ENCODE data around the gene MEGF9. TPM values are rescaled to one million over a fixed set of nuclear protein-coding genes. Genes with fewer than 3 reads are reported as not detected.
"Not testable (repeated sequence)": the region's sequence is repeated elsewhere in the genome, so short reads cannot be mapped to it uniquely, and the experiment has no call there.

MEGF9 gene
- total RNA-seq, 2 experiments from 2014 or later, result 9.4 to 10.5 TPM

DNA sequence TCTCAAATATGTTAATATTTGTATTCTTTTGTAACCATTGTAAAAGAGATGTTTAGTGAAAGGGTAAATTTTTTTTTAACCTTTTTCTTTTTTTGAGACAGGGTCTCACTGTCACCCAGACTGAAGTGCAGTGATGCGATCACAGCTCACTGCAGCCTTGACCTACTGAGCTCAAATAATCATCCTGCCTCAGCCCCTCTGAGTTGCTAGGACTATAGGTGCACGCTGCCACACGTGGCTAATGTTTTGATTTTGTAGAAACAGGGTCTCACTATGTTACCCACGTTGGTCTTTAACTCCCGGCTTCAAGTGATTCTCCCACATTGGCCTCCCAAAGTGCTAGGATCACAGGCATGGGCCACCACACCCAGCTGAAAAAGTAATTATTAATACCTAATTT lies 76.4 kb downstream of the MEGF9 start:
- Mint-ChIP-seq H3K36me3 (ENCODE audit: low read depth) (peaks cover 16% of the 10 kb centered on the region), H3K4me3 (no peak overlapping the region), H3K27ac (no peak overlapping the region), H3K9me3 (peaks cover 20% of the 10 kb centered on the region), H3K27me3 (no peaks in the 10 kb centered on the region), H3K4me1 (no peaks in the 10 kb centered on the region)
- no peak for DNase-seq
- ChIA-PET POLR2A (no interaction called here), CTCF (interaction anchor here (0.6 kb wide), 1 partner anchor 1361 kb away, joined by 6 read pairs; no protein-coding TSS in a partner anchor)

DNA sequence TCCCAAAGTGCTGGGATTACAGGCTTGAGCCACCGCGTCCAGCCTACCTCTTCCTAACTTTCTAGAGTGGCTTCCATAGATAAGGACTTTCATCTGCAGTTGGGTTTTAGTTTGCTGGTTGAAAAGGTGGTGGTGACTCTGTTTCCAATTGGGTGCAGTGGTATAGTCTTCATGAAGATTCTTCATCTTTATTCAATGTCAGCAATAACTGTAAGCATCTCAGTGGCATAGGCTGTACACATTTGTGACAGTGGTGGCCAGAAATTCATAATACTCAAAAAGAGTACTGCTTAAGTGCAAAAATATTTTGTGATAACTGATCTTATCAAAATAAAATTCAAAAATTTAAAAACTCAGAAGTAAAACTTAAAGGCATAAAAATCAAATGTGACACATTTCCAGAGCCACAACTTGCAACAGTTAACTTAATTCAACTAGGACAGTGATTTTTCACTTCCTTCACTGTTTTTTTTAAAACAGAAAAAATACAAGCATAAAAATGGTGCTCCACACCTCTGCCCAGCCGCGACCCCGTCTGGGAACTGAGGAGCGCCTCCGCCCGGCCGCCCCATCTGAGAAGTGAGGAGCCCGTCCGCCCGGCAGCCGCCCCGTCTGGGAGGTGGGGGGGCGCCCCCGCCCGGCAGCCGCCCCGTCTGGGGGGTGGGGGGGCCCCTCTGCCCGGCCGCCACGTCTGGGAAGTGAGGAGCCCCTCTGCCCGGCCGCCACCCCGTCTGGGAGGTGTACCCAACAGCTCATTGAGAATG lies 77.9 kb downstream of the MEGF9 start:
- POLR2A ChIA-PET, result no interaction called here

GRCh38 chr9:120635011-120635410 lies 79.3 kb downstream of the MEGF9 start:
- H3K4me3 Mint-ChIP-seq, result no peak overlapping the region
- no peaks in the 10 kb centered on the region for H3K27me3 Mint-ChIP-seq
- H3K27ac Mint-ChIP-seq, result no peak overlapping the region
- ChIA-PET CTCF (no interaction called here), POLR2A (no interaction called here)
- peaks cover 15% of the 10 kb centered on the region for H3K9me3 Mint-ChIP-seq
- no peak for DNase-seq
- H3K4me1 Mint-ChIP-seq, result no peaks in the 10 kb centered on the region
- H3K36me3 Mint-ChIP-seq (ENCODE audit: low read depth), result peaks cover 7% of the 10 kb centered on the region

More for the DNA sequence above, 77.9 kb downstream of the MEGF9 start:
- Mint-ChIP-seq H3K36me3 (ENCODE audit: low read depth) (peaks cover 12% of the 10 kb centered on the region), H3K4me3 (no peak overlapping the region), H3K4me1 (no peaks in the 10 kb centered on the region), H3K27ac (no peak overlapping the region), H3K27me3 (no peaks in the 10 kb centered on the region), H3K9me3 (peaks cover 20% of the 10 kb centered on the region)
- CTCF ChIA-PET, result no interaction called here
- no peak for DNase-seq

GRCh38 chr9:120630333-120630732 lies 83.9 kb downstream of the MEGF9 start:
- peaks cover under 1% of the 10 kb centered on the region for H3K4me1 Mint-ChIP-seq
- no peaks in the 10 kb centered on the region for H3K36me3 Mint-ChIP-seq (ENCODE audit: low read depth)
- H3K27me3 Mint-ChIP-seq, result no peaks in the 10 kb centered on the region
- H3K4me3 Mint-ChIP-seq, result no peak overlapping the region
- no peak overlapping the region for H3K27ac Mint-ChIP-seq
- POLR2A ChIA-PET, result no interaction called here
- H3K9me3 Mint-ChIP-seq, result peaks cover 6% of the 10 kb centered on the region
- CTCF ChIA-PET, result no interaction called here
- no peak for DNase-seq

GRCh38 chr9:120628925-120629497 lies 85.3 kb downstream of the MEGF9 start:
- H3K27me3 Mint-ChIP-seq; POLR2A ChIA-PET; H3K4me3 Mint-ChIP-seq; H3K36me3 Mint-ChIP-seq (ENCODE audit: low read depth); H3K9me3 Mint-ChIP-seq; H3K27ac Mint-ChIP-seq; DNase-seq; H3K4me1 Mint-ChIP-seq: not testable (repeated sequence)
- CTCF ChIA-PET, result interaction anchor here (0.6 kb wide), 1 partner anchor 454 kb away, joined by 3 read pairs; no protein-coding TSS in a partner anchor

- H3K4me3 Mint-ChIP-seq, result no peak overlapping the region
- POLR2A ChIA-PET, result no interaction called here
- peaks cover 3% of the 10 kb centered on the region for H3K36me3 Mint-ChIP-seq (ENCODE audit: low read depth)
- H3K27me3 Mint-ChIP-seq, result no peaks in the 10 kb centered on the region
- peaks cover 5% of the 10 kb centered on the region for H3K4me1 Mint-ChIP-seq
- CTCF ChIA-PET, result interaction anchor here (0.6 kb wide), 1 partner anchor 454 kb away, joined by 3 read pairs; no protein-coding TSS in a partner anchor
- no peak overlapping the region for H3K27ac Mint-ChIP-seq
- DNase-seq, result no peak
- no peaks in the 10 kb centered on the region for H3K9me3 Mint-ChIP-seq
These were observed 85.9 kb downstream of the MEGF9 start for GRCh38 chr9:120628207-120628924.

DNA sequence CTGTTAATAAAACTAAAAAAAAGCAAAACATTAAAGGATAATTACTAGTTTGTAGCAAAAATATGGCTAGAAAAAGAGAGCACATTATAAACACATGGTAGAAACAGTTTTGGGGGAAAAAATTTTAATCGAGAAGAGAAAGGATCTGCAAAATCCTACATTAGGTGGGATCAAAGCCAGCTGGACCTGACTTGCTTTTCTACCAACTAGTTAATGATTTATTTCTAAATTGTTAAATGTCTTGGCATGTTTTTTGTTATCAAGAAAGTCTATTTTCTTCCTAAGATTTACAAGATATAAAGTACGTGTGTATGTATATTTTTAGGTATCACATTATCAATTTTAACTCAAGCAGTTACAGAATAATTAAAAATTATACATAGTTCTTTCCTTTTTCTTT lies 87.2 kb downstream of the MEGF9 start:
- no peak for DNase-seq
- H3K4me3 Mint-ChIP-seq, result no peak overlapping the region
- H3K9me3 Mint-ChIP-seq, result no peaks in the 10 kb centered on the region
- no peaks in the 10 kb centered on the region for H3K27me3 Mint-ChIP-seq
- CTCF ChIA-PET, result no interaction called here
- POLR2A ChIA-PET, result interaction anchor here (0.7 kb wide), 1 partner anchor 150 kb away, joined by 4 read pairs; no protein-coding TSS in a partner anchor
- H3K27ac Mint-ChIP-seq, result no peak overlapping the region
- peaks cover 3% of the 10 kb centered on the region for H3K36me3 Mint-ChIP-seq (ENCODE audit: low read depth)
- H3K4me1 Mint-ChIP-seq, result peaks cover 5% of the 10 kb centered on the region

DNA sequence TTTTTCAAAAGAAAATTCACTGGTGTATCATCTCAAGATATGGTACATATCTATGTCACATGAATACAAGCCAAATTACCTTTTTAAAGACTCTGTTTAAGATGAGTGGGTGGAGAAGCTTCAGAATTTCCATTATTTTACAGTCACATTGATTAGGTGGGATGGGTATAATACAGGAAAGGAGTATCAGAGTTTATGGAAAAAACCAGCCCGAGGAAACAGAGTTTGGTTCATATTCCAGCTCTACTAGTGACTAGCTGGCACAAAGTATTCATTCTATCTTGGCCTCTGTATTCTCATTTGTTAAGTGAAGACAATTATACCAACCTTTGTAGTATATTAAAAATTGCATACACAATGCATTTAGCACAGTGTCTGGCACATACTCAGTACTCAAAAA lies 87.8 kb downstream of the MEGF9 start:
- CTCF ChIA-PET, result no interaction called here
- POLR2A ChIA-PET, result no interaction called here
- H3K4me1 Mint-ChIP-seq, result peaks cover 5% of the 10 kb centered on the region
- H3K27ac Mint-ChIP-seq, result no peak overlapping the region
- no peaks in the 10 kb centered on the region for H3K27me3 Mint-ChIP-seq
- H3K36me3 Mint-ChIP-seq (ENCODE audit: low read depth), result peaks cover 3% of the 10 kb centered on the region
- no peak overlapping the region for H3K4me3 Mint-ChIP-seq
- DNase-seq, result no peak
- no peaks in the 10 kb centered on the region for H3K9me3 Mint-ChIP-seq

DNA sequence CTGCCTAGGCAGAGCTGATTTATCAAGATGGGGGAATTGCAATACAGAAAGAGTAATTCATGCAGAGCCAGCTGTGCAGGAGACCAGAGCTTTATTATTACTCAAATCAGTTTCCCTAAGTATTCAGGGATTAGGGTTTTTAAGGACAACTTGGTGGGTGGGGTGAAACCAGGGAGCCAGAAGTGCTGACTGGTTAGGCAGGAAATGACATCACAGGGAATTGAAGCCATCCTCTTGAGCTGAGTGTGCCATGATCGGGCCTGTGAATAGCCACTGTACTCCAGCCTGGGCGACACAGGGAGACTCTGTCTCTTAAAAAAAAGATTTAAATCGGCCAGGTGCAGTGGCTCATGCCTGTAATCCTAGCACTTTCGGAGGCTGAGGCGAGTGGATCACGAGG lies 89.0 kb downstream of the MEGF9 start:
- peaks cover 7% of the 10 kb centered on the region for H3K4me1 Mint-ChIP-seq
- peaks cover 3% of the 10 kb centered on the region for H3K36me3 Mint-ChIP-seq (ENCODE audit: low read depth)
- CTCF ChIA-PET, result interaction anchor here (0.8 to 1.1 kb wide), 2 partner anchors 61 to 544 kb away, joined by 3 read pairs; no protein-coding TSS in a partner anchor
- DNase-seq, result no peak
- no peaks in the 10 kb centered on the region for H3K9me3 Mint-ChIP-seq
- no peaks in the 10 kb centered on the region for H3K27me3 Mint-ChIP-seq
- POLR2A ChIA-PET, result no interaction called here
- no peak overlapping the region for H3K4me3 Mint-ChIP-seq
- H3K27ac Mint-ChIP-seq, result no peak overlapping the region

GRCh38 chr9:120622790-120623189 lies 91.5 kb downstream of the MEGF9 start:
- no peak for DNase-seq
- ChIA-PET CTCF (interaction anchor here (1.1 to 1.2 kb wide), 2 partner anchors 17 to 40 kb away, joined by 3 read pairs; no protein-coding TSS in a partner anchor), POLR2A (no interaction called here)
- Mint-ChIP-seq H3K9me3 (no peaks in the 10 kb centered on the region), H3K4me1 (peaks cover 16% of the 10 kb centered on the region), H3K27ac (no peak overlapping the region), H3K4me3 (no peak overlapping the region), H3K36me3 (ENCODE audit: low read depth) (peaks cover 5% of the 10 kb centered on the region), H3K27me3 (no peaks in the 10 kb centered on the region)

DNA sequence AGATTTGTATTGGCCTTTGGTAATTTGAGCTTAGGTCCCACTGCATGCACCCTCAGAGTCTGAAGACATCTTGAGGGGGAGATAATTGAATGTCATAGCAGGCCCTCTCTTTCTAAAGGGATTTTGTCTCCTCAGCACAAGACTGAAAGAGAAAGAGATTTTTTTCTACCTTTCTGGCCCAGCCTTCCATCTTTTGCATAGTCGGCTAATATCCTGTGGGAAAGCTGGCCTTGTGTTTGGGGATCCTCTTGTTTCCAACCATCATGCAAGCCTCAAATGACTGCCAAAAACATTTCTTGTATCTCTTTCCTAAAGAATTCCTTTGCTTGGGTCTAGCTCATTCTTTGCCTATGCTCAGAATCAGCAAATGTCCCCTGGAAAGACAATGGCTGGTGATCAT lies 92.3 kb downstream of the MEGF9 start:
- DNase-seq, result no peak
- no peak overlapping the region for H3K27ac Mint-ChIP-seq
- ChIA-PET POLR2A (no interaction called here), CTCF (interaction anchor here (0.6 kb wide), 3 partner anchors 38 to 611 kb away, joined by 3 to 5 read pairs (median 4); no protein-coding TSS in a partner anchor)
- H3K4me1 Mint-ChIP-seq, result peaks cover 20% of the 10 kb centered on the region
- no peaks in the 10 kb centered on the region for H3K27me3 Mint-ChIP-seq
- H3K9me3 Mint-ChIP-seq, result no peaks in the 10 kb centered on the region
- no peak overlapping the region for H3K4me3 Mint-ChIP-seq
- peaks cover 5% of the 10 kb centered on the region for H3K36me3 Mint-ChIP-seq (ENCODE audit: low read depth)

DNA sequence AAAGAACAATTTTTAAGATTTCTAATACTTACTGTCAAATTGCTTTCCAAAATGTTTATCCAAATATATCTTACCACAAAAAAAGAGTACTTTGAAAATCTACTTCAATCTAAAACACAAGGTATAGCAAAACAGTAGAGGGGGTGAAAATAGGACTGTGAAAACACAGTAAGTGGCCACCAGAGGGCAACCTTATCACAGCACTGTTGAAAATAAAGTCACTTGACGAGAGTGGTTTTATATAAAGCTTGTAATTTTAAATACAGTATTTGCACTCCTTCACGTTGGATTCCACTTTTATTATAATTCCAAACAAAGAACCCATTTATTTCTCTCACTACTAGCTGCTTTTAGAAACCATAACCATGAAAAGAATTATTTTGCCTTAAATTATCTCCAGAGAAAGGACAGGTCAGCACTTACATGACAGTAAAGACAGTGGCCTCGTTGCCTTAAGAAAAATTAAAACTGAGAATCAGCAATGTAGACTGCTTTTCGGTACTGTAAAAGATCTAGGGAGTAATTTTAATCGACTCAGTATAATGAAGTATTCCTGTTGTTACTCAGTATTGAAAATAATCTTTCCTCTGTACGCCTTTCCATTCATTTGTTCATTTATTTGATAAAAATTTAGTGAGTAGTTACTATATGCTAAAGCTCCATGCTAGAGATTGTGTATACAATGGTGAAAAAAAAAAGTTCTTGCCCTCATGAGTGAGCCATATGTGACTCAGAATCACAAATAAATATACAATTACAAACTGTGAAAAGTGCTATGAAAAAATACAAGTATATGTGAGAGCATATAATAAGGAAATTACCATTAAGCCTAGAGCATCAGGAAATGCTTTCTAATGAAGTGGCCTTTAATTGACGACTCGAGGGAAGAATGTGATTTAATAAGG lies 94.3 kb downstream of the MEGF9 start:
- Mint-ChIP-seq H3K4me3 (no peak overlapping the region), H3K27me3 (no peaks in the 10 kb centered on the region), H3K36me3 (ENCODE audit: low read depth) (peaks cover 2% of the 10 kb centered on the region), H3K9me3 (no peaks in the 10 kb centered on the region), H3K27ac (no peak overlapping the region), H3K4me1 (peaks cover 17% of the 10 kb centered on the region)
- DNase-seq, result peak; percentile 74
- ChIA-PET CTCF (interaction anchor here (0.6 to 1.0 kb wide), 5 partner anchors 9 to 431 kb away, joined by 3 to 4 read pairs (median 3); no protein-coding TSS in a partner anchor), POLR2A (interaction anchor here (0.7 kb wide), 1 partner anchor 94 kb away, joined by 3 read pairs; the partner anchor contains the start of gene MEGF9)

Data from activated CD4-positive, alpha-beta T cell treated with anti-CD3 and anti-CD28 coated beads, Interleukin-2, amount 10 ng/mL, durations not matched to agents 7 days and 5 days (primary cell).